ENCODE data around the gene CDKN2B. TPM values are rescaled to one million over a fixed set of nuclear protein-coding genes. Genes with fewer than 3 reads are reported as not detected.

CDKN2B gene
- total and polyA plus RNA-seq, 2 donors (not counting 3 experiments of a cell fraction or from before 2014, with no cell fraction given): 1.6 to 2.1 TPM

DNA sequence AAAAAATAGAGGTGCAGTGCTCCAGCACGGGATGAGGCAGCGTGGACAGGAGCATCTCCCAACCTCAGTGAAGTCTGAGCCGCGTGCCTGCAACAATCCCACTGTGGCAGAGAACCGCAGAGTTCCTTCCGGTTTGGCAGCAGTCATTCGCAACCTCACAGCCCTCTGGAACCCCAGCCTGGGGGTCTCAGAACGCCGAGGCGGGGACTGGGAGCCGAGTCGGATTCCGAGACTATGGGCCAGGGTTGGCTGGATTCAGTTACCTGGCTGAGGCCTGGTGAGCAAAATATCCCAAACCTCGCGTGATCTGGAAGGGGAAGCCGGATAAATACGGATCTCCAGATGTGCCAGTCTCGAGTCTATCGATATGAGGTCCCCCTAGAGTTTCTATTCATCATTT lies 41.9 kb downstream of the CDKN2B start:
- Histone ChIP-seq H3K9me1 (replicated peaks; ENCODE audit: control insufficient read depth, extremely low read depth, insufficient read depth, low read length) (no peaks in the 10 kb centered on the region), H3K79me2 (ENCODE audit: control insufficient read depth, insufficient read depth, low read length) (no peaks in the 10 kb centered on the region), H3K27me3 (ENCODE audit: control insufficient read depth in 2 of 2, insufficient read depth in 2 of 2, low read length in 2 of 2) (peaks cover 60 to 91% of the 10 kb centered on the region in 2 experiments), H4K20me1 (replicated peaks; ENCODE audit: control insufficient read depth, extremely low read depth, insufficient read depth, low read length) (peaks cover 2% of the 10 kb centered on the region), H3K4me2 (ENCODE audit: insufficient read depth, low read length) (no peak overlapping the region), H2AFZ (ENCODE audit: low read depth, low read length) (no peak overlapping the region), H3K36me3 (ENCODE audit: control insufficient read depth in 2 of 2, extremely low read depth in 1 of 2, insufficient read depth in 2 of 2, low read length in 2 of 2) (no peaks in the 10 kb centered on the region), H3K9ac (replicated peaks; ENCODE audit: extremely low read depth, insufficient read depth, low read length) (no peak overlapping the region), H3K4me3 (replicated peaks in 1 of 3; ENCODE audit: insufficient read depth in 1 of 3, low read depth in 1 of 3, low read length in 3 of 3) (no peak overlapping the region), H3K27ac (ENCODE audit: insufficient read depth, low read depth, low read length) (no peak overlapping the region), H3K9me3 (replicated peaks; ENCODE audit: control insufficient read depth, insufficient read depth, low read length) (no peaks in the 10 kb centered on the region), H3K4me1 (ENCODE audit: control insufficient read depth, extremely low read depth, insufficient read depth, low read length) (peaks cover 34% of the 10 kb centered on the region)
- TF ChIP-seq, protein P1, sequence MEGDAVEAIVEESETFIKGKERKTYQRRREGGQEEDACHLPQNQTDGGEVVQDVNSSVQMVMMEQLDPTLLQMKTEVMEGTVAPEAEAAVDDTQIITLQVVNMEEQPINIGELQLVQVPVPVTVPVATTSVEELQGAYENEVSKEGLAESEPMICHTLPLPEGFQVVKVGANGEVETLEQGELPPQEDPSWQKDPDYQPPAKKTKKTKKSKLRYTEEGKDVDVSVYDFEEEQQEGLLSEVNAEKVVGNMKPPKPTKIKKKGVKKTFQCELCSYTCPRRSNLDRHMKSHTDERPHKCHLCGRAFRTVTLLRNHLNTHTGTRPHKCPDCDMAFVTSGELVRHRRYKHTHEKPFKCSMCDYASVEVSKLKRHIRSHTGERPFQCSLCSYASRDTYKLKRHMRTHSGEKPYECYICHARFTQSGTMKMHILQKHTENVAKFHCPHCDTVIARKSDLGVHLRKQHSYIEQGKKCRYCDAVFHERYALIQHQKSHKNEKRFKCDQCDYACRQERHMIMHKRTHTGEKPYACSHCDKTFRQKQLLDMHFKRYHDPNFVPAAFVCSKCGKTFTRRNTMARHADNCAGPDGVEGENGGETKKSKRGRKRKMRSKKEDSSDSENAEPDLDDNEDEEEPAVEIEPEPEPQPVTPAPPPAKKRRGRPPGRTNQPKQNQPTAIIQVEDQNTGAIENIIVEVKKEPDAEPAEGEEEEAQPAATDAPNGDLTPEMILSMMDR (IDR thresholded peaks at IDR 0.05; ENCODE audit: extremely low read depth in 1 of 2, insufficient read depth in 1 of 2, low read depth in 1 of 2, low read length in 2 of 2): no peak
- TF ChIP-seq POLR2AphosphoS5 (IDR thresholded peaks at IDR 0.05; ENCODE audit: insufficient read depth, low read depth, low read length): no peak
- no peak for TF ChIP-seq FOS (IDR thresholded peaks at IDR 0.05; ENCODE audit: borderline replicate concordance, insufficient read depth, low read length)
- TF ChIP-seq EZH2 (IDR thresholded peaks at IDR 0.05; ENCODE audit: borderline replicate concordance, low read depth, low read length, severe bottlenecking): peak; percentile 57
- no peak for TF ChIP-seq POLR2A (IDR thresholded peaks at IDR 0.05; ENCODE audit: low read depth, low read length)
- TF ChIP-seq, protein P2, sequence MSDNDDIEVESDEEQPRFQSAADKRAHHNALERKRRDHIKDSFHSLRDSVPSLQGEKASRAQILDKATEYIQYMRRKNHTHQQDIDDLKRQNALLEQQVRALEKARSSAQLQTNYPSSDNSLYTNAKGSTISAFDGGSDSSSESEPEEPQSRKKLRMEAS (IDR thresholded peaks at IDR 0.05; ENCODE audit: insufficient read depth, insufficient read length): no peak
- TF ChIP-seq MYC (IDR thresholded peaks at IDR 0.05; ENCODE audit: low read depth, low read length): no peak
- no TSS peak for BruUV-seq (replicated peaks)
- DNase-seq (ENCODE audit: low read depth, low spot score): no peak
- dilution Hi-C loops (cut with MboI; ENCODE audit: extremely low pct_ligation_motif_present, low sequenced_read_pairs): no loop called here
- FAIRE-seq: peak; percentile 35
- CTCF ChIA-PET: interaction anchor here (1.2 to 2.9 kb wide), 4 partner anchors 23 to 272 kb away, joined by 3 to 12 read pairs (median 5); no protein-coding TSS in a partner anchor
- intact Hi-C loops (cut with micrococcal nuclease): loop anchor here (1.0 kb wide), 1 partner anchor 8 kb away; no protein-coding TSS in a partner anchor
- POLR2A ChIA-PET: no interaction called here

All from endothelial cell of umbilical vein (primary cell).